SK-N-SH (cell line): ENCODE data around the gene GALNS. TPM values are rescaled to one million over a fixed set of nuclear protein-coding genes. Genes with fewer than 3 reads are reported as not detected.

Experiments
- CTCF ChIA-PET: fragments of 300-600, 350-600 bp; formaldehyde crosslinking; extraction: SDS; loops from one replicate; lab custom pipeline; 2021; lab: Yijun Ruan, JAX
- POLR2A ChIA-PET: fragments of 350-600 bp; sonication (Branson Sonifier 250); formaldehyde crosslinking; extraction: SDS; loops from one replicate; lab custom pipeline; 2020; ENCODE audit warnings: antibody characterized with exemption, inconsistent platforms; lab: Yijun Ruan, JAX
- DNase-seq: peaks from one replicate; pipeline ENCODE4 v3.0.0; 2012
- H2AFZ ChIP-seq: fragments of 200-600 bp; sonication (generic); 2 replicates; pipeline ENCODE4 v1.8.1; 2016; ENCODE audit warnings: antibody characterized with exemption, mild to moderate bottlenecking, low read depth
- H3F3A ChIP-seq: fragments of 200-600 bp; sonication (generic); replicated peaks from 2 replicates; pipeline ENCODE3; 2016; ENCODE audit warnings: antibody characterized with exemption, mild to moderate bottlenecking; ENCODE audit not compliant: insufficient read depth
- H3K27ac ChIP-seq, 2 experiments: fragments of 200-500 bp in 1 of 2; fragments of 200-600 bp in 1 of 2; sonication (Bioruptor generic) in 1 of 2; sonication (generic), shearing (Covaris generic) in 1 of 2; 2 replicates each; pipeline versions ENCODE4 v1.5.1 to v1.6.1; 2014 to 2016; ENCODE audit warnings: low read depth in 2 of 2, inconsistent platforms in 1 of 2, low read length in 1 of 2, mild to moderate bottlenecking in 1 of 2, mixed read lengths in 1 of 2
- H3K27me3 ChIP-seq: fragments of 200-600 bp; sonication (generic), shearing (Covaris generic); 2 replicates; pipeline ENCODE4 v1.6.1; 2016; ENCODE audit warnings: mixed run types; ENCODE audit not compliant: insufficient read depth
- H3K36me3 ChIP-seq, 2 experiments: fragments of 200-500 bp in 1 of 2; fragments of 200-600 bp in 1 of 2; sonication (Bioruptor generic) in 1 of 2; sonication (generic) in 1 of 2; replicated peaks in 1 of 2; 2 replicates each; pipeline versions ENCODE3 to v1.5.1; 2014 to 2016; ENCODE audit warnings: low read length in 1 of 2, mild to moderate bottlenecking in 1 of 2; ENCODE audit not compliant: insufficient read depth in 2 of 2, control insufficient read depth in 1 of 2
- H3K4me1 ChIP-seq, 2 experiments: fragments of 200-500 bp in 1 of 2; fragments of 200-600 bp in 1 of 2; sonication (Bioruptor generic) in 1 of 2; sonication (generic), shearing (Covaris generic) in 1 of 2; 2 replicates each; pipeline versions ENCODE4 v1.5.1 to v1.6.1; 2014 to 2016; ENCODE audit warnings: low read depth in 1 of 2, low read length in 1 of 2, mixed run types in 1 of 2; ENCODE audit not compliant: insufficient read depth in 2 of 2, control insufficient read depth in 1 of 2
- H3K4me2 ChIP-seq: fragments of 200-600 bp; sonication (generic), shearing (Covaris generic); 2 replicates; pipeline ENCODE4 v1.6.1; 2017; ENCODE audit warnings: mixed run types
- H3K4me3 ChIP-seq, 2 experiments: fragments of 200-500 bp in 1 of 2; fragments of 200-600 bp in 1 of 2; sonication (Bioruptor generic) in 1 of 2; sonication (generic), shearing (Covaris generic) in 1 of 2; 2 replicates each; pipeline versions ENCODE4 v1.5.1 to v1.8.1; 2014 to 2016; ENCODE audit warnings: low read depth in 2 of 2, inconsistent platforms in 1 of 2, low read length in 1 of 2, mild to moderate bottlenecking in 1 of 2, mixed read lengths in 1 of 2, moderate library complexity in 1 of 2
- H3K79me2 ChIP-seq: fragments of 200-600 bp; sonication (generic); 2 replicates; pipeline ENCODE4 v1.8.1; 2017; ENCODE audit warnings: mild to moderate bottlenecking; ENCODE audit not compliant: insufficient read depth
- H3K9ac ChIP-seq: fragments of 200-600 bp; sonication (generic); 2 replicates; pipeline ENCODE4 v1.6.1; 2017; ENCODE audit warnings: mixed run types
- H3K9me2 ChIP-seq: fragments of 200-600 bp; sonication (generic); 2 replicates; pipeline ENCODE4 v1.6.1; 2017; ENCODE audit warnings: mixed run types
- H3K9me3 ChIP-seq: fragments of 200-600 bp; sonication (generic); 2 replicates; pipeline ENCODE4 v1.6.1; 2017; ENCODE audit warnings: mixed run types, mild to moderate bottlenecking, moderate library complexity
- H4K20me1 ChIP-seq: fragments of 200-600 bp; sonication (generic); 2 replicates; pipeline ENCODE4 v1.6.1; 2017; ENCODE audit warnings: mild to moderate bottlenecking, mixed run types; ENCODE audit not compliant: insufficient read depth
- ELF1 ChIP-seq: IDR thresholded peaks from 2 replicates; pipeline ENCODE4 v1.4.0; 2012
- EZH2phosphoT487 ChIP-seq: fragments of 200-600 bp; sonication (generic); IDR thresholded peaks from 2 replicates; pipeline ENCODE4 v1.6.1; 2017; ENCODE audit warnings: low read depth, mixed run types, mild to moderate bottlenecking, antibody characterized with exemption, moderate library complexity, borderline replicate concordance
- GABPA ChIP-seq: IDR thresholded peaks from 2 replicates; pipeline ENCODE4 v1.4.0; 2012; ENCODE audit warnings: low read depth, mild to moderate bottlenecking
- GATA2 ChIP-seq: sonication (generic); formaldehyde crosslinking; IDR thresholded peaks from 2 replicates; pipeline ENCODE4 v1.5.0; 2020; ENCODE audit warnings: mild to moderate bottlenecking, missing genetic modification reagents
- IRF3 ChIP-seq: fragments of 150-350 bp; IDR thresholded peaks from 2 replicates; pipeline ENCODE4 v1.6.1; 2016; ENCODE audit warnings: mild to moderate bottlenecking, low read depth, low read length
- MAX ChIP-seq: IDR thresholded peaks from 2 replicates; pipeline ENCODE4 v1.4.0; 2012; ENCODE audit warnings: low read depth
- MEF2A ChIP-seq: IDR thresholded peaks from 2 replicates; pipeline ENCODE4 v1.4.0; 2012; ENCODE audit warnings: low read depth, borderline replicate concordance
- NFIC ChIP-seq: IDR thresholded peaks from 2 replicates; pipeline ENCODE4 v1.4.0; 2012; ENCODE audit warnings: borderline replicate concordance
- POLR2AphosphoS5 ChIP-seq: IDR thresholded peaks from 2 replicates; pipeline ENCODE4 v1.6.1; 2012; ENCODE audit warnings: low read depth, low read length
- RAD21 ChIP-seq: IDR thresholded peaks from 2 replicates; pipeline ENCODE4 v1.6.1; 2012; ENCODE audit warnings: mild to moderate bottlenecking, low read length
- RFX5 ChIP-seq: IDR thresholded peaks from 2 replicates; pipeline ENCODE4 v1.6.1; 2012; ENCODE audit warnings: mild to moderate bottlenecking, improper control_type of control experiment, low read length
- RXRA ChIP-seq: IDR thresholded peaks from 2 replicates; pipeline ENCODE4 v1.4.0; 2012; ENCODE audit warnings: low read depth, mild to moderate bottlenecking, borderline replicate concordance
- TEAD4 ChIP-seq: IDR thresholded peaks from 2 replicates; pipeline ENCODE4 v1.4.0; 2012; ENCODE audit warnings: mild to moderate bottlenecking, borderline replicate concordance; ENCODE audit not compliant: insufficient read depth
- YY1 ChIP-seq: IDR thresholded peaks from 2 replicates; pipeline ENCODE4 v1.4.0; 2012; ENCODE audit warnings: low read depth, mild to moderate bottlenecking
- ZBTB33 ChIP-seq: IDR thresholded peaks from 2 replicates; pipeline ENCODE4 v1.4.0; 2012; ENCODE audit warnings: low read depth, borderline replicate concordance
- WGBS: methylation state at CpG from one replicate; pipeline ENCODE4 v1.1.6; 2017; ENCODE audit warnings: low lambda C conversion rate; 5-methylcytosine and 5-hydroxymethylcytosine counted together
- polyA plus RNA-seq, 3 experiments: library from polyadenylated mRNA; depleted of rRNA; stranded (reverse); fragments of >200 nt; gene quantifications; 2 replicates each; pipeline ENCODE4 v1.2.3, GENCODE V29; 2012

Gene GALNS
- polyA plus RNA-seq, 1 of the 3 experiments (the other 2 are of a cell fraction): 16.5 TPM

- 68% methylated on average over 5 of the region's 15 CpGs for WGBS
- H3K79me2 ChIP-seq: no peaks in the 10 kb centered on the region
- no peak overlapping the region for H3K4me2 ChIP-seq
- H4K20me1 ChIP-seq: no peaks in the 10 kb centered on the region
- H3K27ac ChIP-seq: no peak overlapping the region
- no peak for DNase-seq
- no peak for TF ChIP-seq RAD21
- TF ChIP-seq, all 33 proteins: peak for 0
- H3F3A ChIP-seq: no peaks in the 10 kb centered on the region
- no peaks in the 10 kb centered on the region for H3K4me1 ChIP-seq
- H3K9me3 ChIP-seq: no peaks in the 10 kb centered on the region
- no peaks in the 10 kb centered on the region for H3K9me2 ChIP-seq
- no peak overlapping the region for H2AFZ ChIP-seq
- peaks cover 3 to 26% of the 10 kb centered on the region in 2 experiments for H3K36me3 ChIP-seq
- CTCF ChIA-PET: interaction anchor here (0.6 to 1.6 kb wide), 5 partner anchors 10 to 303 kb away, joined by 3 to 7 read pairs (median 3); no protein-coding TSS in a partner anchor
- H3K4me3 ChIP-seq: no peak overlapping the region
- POLR2A ChIA-PET: no interaction called here
- H3K9ac ChIP-seq: no peak overlapping the region
- peaks cover 19% of the 10 kb centered on the region for H3K27me3 ChIP-seq
Observed at GRCh38 chr16:88864099-88864498, 7.4 kb upstream of the GALNS start.

GRCh38 chr16:88863426-88863825, 6.7 kb upstream of the GALNS start:
- H3F3A ChIP-seq: no peaks in the 10 kb centered on the region
- 0 out of 2 replicates have a peak, but pooled peaks cover under 1% of the 10 kb centered on the region for H4K20me1 ChIP-seq
- peaks cover 12% of the 10 kb centered on the region for H3K27me3 ChIP-seq
- no peak for DNase-seq
- no peak overlapping the region for H3K27ac ChIP-seq
- H3K79me2 ChIP-seq: peaks cover 2% of the 10 kb centered on the region; the same call in 1 of the 2 replicates
- H3K9me2 ChIP-seq: no peaks in the 10 kb centered on the region
- ChIA-PET POLR2A (no interaction called here), CTCF (no interaction called here)
- no peak overlapping the region for H3K4me3 ChIP-seq
- TF ChIP-seq ELF1 (no peak), RAD21 (no peak), YY1 (no peak), RFX5 (no peak), GATA2 (CRISPR knock-in tag) (no peak)
- no peaks in the 10 kb centered on the region; a peak in 1 of 4 replicates for H3K4me1 ChIP-seq
- H3K4me2 ChIP-seq: no peak overlapping the region
- H3K9ac ChIP-seq: no peak overlapping the region
- no peak overlapping the region for H2AFZ ChIP-seq
- WGBS: 80% methylated on average over 11 of the region's 13 CpGs
- no peaks in the 10 kb centered on the region for H3K9me3 ChIP-seq
- H3K36me3 ChIP-seq: peaks cover 3 to 32% of the 10 kb centered on the region in 2 experiments

- WGBS: 71% methylated on average over 7 of the region's 25 CpGs
- Histone ChIP-seq H4K20me1 (0 out of 2 replicates have a peak, but pooled peaks cover 5% of the 10 kb centered on the region), H2AFZ (no peak overlapping the region), H3K79me2 (peaks cover 7% of the 10 kb centered on the region; the same call in 1 of the 2 replicates), H3K4me3 (no peak overlapping the region), H3K9me2 (no peaks in the 10 kb centered on the region), H3K4me1 (peaks cover 3 to 5% of the 10 kb centered on the region in 2 experiments; a peak in 1 of 4 replicates), H3F3A (no peaks in the 10 kb centered on the region), H3K36me3 (peaks cover 3 to 32% of the 10 kb centered on the region in 2 experiments), H3K27ac (no peak overlapping the region), H3K27me3 (peaks cover 8% of the 10 kb centered on the region), H3K9ac (no peak overlapping the region), H3K4me2 (no peak overlapping the region), H3K9me3 (no peaks in the 10 kb centered on the region)
- DNase-seq: no peak
- ChIA-PET POLR2A (no interaction called here), CTCF (no interaction called here)
- no peak for TF ChIP-seq IRF3
- no peak for TF ChIP-seq MAX
- TF ChIP-seq GABPA: no peak
- no peak for TF ChIP-seq YY1
- no peak for TF ChIP-seq RFX5
- no peak for TF ChIP-seq MEF2A
- no peak for TF ChIP-seq POLR2AphosphoS5
- no peak for TF ChIP-seq NFIC
- no peak for TF ChIP-seq ZBTB33
- no peak for TF ChIP-seq EZH2phosphoT487
- TF ChIP-seq TEAD4: no peak
- TF ChIP-seq RXRA: no peak
Observed at GRCh38 chr16:88862968-88863367, 6.2 kb upstream of the GALNS start.
